HG03097 (cell line): Measurements from ENCODE around the gene PTK6.

Experiments
- ATAC-seq: cut with Tn5 transposase; IDR thresholded peaks from one replicate; pipeline ENCODE4 v1.9.1; 2021; ENCODE audit not compliant: unreplicated experiment, low FRiP score

PTK6 gene

DNA sequence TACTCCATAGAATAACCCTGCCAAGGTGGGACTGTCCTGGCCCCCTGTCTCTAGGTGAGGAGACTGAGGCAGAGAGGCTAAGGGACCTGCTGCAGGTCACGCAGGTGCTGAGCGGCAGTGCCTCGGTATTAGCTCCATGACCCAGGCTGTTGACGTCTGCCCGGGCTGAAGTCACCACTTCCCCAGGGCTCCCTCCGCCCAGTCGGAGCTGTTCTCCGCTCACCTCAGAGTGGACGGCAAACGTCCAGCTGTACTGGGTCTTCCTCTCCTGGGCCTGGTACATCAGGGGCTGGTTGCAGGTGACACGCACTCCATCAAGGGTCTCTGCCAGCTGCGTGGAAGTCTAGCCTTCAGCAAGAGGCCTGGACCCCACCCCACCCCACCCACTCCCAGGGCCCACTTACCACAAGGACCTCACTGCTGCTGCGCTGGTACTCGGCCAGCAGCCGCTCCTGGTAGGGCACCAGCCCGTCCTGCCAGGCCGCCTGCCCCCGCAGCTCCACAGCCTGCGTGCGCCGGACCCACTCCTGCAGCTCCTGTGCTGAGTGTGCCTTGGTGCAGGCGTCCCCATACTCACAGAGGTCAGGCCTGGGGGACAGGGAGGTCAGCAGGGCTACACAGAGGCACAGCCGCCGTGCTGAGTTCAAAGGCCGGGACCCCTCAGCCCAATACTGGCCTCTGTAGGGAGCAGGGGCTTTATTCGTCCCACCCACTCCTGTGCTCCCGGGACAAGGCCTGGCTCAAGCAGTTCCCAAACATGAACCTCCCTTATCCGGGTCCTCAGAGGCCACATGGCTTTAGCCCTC, 33.3 kb upstream of the PTK6 start:
- ATAC-seq, result no peak

DNA sequence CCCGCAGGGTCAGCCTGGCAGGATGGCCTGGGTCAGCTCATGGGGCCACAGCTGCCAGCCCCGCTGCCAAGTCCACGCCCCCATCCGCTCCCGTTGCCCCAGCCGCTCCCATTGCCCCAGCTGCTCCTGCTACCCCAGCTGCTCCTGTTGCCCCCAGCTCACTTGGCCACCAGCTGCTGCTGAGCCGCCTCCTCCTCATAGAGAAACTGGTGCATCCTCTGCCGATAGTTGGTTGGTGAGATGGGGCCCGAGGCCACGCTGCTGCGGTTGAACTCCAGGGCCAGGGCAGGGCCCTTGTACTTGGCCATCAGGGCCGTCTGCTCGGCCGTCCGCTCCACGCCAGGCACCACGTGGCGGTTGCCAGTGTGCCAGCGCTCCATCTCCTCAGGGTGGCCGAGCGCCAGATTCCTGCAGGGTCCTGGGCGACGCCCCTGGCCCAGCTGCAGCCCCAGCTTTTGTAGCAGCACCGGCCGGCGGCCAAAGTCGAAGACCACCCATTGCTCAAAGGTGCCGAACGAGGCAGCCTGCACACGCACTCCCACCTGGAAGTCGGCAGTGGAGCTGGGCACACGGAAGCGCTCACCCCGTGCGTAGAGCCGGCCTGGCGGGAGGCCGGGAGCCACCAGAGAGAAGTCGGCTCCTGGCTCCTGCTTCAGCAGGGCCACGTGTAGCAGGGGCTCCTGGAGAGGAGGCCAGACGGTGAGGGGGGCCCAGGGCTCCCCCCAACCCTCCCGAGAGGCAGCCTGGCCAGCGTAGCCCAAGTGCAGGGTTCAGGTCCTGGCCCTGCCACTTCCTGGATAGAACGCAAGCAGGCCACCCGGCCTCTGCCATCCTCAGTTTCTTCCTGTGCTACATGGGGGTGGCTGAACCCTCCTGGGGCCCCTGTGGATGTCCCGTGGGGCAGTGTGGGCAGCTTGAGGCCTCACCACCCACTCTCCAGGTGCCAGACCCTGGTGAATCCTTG, 32.1 kb upstream of the PTK6 start:
- ATAC-seq, result no peak

DNA sequence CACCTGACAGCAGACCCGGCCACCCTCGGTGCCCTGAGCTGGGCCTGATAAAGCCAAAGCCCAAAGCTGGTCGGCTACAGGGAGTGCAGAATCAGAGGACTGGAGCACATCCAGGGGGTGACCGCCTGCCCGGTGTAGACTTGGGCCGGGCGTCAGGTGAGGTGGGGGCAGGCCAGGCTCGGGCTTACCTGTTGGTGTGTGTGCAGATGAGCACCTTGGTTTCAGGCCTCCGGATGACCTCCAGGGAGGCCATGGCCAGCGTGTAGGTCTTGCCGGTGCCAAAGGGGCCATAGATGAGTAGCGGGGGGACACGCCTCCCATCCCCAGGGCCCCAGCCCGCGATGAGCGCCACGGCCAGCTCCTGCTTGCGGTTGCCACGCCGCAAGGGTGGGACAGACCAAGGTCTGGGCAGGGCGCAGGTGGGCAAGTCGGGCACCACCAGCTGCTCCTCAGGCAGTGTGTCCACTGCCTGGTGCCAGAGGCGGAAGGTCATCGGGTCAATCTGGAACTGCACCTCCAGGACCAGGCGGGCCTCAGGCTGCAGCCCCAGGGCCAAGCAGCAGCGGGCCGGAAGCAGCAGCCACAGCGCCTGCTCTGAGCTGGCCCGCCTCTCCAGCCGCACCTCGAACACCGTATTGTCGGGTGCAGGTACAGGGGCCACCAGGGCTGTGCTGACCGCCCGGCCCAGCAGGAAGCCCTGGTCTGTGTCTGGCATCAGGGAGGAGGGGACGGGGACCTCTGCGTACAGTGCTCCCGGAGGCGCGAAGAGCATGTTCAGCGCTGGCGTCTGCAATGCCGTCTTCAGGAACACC, 31.2 kb upstream of the PTK6 start:
- ATAC-seq, result no peak

DNA sequence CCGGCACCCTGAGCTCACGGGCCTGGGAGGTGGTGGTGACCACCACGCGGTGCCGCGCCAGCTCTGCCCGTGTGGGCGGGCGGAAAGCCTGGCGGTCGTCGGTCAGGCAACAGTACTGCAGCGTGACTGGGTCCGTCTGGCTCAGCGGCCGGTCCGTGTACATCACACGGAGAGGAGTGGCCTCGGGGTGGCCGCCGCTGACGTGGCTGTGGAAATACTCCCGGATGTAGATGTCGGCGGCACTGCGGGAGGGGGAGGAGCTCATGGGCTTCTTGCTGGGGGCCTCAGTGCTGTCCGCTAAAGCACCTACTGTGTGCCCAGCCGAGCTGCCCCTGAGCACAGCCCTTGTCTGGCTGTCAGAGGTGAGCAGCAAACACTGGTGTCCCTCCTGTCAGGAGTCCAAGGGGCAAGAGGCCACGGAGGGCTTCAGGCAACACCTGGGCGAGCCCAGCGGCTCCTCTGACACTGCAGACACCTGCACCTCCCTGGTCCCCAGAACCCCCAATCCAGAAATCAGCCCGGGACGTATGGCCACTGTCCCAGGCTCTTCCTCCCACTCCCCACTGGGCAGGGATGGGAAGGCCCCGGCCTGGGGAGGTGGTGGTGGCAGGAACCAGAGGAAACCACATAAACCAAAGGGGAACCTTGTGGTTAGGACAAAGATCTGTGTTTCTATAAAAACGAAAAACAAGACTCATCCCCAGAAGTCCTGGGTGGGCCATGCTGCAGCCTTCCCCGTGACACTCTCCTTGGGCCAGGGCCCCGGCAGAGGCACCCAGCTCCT, 30.4 kb upstream of the PTK6 start:
- peak; percentile 60 for ATAC-seq

DNA sequence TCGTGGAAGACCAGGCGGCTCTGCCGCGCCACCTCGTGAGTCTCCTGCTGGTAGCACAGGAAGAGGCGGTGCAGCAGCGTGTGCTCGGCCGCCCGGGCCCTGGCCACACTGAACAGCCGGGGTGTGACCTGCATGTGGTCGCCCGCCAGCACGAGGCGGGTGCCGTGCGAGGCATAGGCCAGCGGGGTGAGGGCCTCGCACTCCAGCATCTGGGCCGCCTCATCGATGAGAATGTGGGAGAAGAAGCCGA, 29.9 kb upstream of the PTK6 start:
- ATAC-seq, result no peak

DNA sequence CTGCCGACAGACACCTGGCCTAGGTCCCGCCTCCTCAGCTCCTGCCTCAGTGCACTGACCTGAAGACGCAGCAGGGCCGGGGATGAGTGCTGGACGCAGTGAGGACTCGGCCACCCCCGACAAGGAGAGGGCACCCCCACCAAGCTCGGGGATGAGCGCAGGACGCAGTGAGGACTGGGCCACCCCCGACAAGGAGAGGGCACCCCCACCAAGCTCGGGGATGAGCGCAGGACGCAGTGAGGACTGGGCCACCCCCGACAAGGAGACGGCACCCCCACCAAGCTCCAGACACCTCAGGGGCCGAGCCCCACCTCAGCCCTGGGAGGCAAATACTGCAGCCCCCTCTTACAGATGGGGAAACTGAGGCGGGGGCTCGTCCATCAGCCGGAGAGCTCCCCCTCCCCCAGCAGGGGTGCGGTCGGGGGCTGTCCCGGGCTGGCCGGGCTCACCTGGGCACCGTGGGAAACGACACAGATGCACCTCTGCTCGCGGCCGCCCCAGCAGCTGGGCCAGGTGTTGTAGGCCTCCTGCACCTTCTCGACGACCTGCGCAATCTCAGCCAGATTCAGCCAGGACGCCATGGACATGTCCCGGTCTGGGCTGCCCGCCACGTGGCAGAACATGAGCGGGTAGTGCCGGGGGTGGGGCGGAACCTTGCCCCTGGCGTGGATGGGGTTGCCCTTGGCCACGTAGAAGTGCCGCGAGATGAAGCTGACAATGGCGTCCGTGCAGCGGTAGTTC, 29.4 kb upstream of the PTK6 start:
- no peak for ATAC-seq

DNA sequence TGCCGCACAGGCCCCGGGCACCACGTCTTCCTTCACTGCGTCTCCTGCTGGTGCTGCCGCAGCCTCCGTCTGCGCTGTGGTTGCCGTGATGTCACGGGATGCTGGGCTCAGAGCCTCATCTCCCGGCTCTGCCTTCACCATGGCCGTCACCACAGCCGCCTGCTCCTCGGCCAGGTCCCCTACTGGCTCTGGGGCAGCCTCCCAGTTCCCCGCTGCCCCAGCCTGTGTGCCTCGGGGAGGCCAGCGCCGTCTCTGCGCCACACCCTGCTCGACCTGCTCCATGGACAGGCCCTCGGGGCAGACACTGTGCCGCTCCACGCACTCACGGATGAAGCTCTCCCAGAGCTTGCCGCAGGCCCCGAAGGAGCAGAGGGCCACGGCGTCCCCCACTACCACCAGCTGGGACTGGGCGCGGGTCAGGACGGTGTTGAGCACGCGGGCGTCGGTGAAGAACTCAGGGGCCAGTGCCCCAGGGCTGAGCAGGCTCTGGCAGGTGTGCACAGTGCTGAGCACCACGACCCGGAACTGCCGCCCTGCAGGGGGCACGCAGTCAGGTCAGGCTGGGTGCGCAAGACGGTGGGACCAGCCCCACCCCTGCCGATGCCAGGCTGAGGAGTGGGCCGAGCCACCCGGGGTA, 28.6 kb upstream of the PTK6 start:
- ATAC-seq, result no peak

DNA sequence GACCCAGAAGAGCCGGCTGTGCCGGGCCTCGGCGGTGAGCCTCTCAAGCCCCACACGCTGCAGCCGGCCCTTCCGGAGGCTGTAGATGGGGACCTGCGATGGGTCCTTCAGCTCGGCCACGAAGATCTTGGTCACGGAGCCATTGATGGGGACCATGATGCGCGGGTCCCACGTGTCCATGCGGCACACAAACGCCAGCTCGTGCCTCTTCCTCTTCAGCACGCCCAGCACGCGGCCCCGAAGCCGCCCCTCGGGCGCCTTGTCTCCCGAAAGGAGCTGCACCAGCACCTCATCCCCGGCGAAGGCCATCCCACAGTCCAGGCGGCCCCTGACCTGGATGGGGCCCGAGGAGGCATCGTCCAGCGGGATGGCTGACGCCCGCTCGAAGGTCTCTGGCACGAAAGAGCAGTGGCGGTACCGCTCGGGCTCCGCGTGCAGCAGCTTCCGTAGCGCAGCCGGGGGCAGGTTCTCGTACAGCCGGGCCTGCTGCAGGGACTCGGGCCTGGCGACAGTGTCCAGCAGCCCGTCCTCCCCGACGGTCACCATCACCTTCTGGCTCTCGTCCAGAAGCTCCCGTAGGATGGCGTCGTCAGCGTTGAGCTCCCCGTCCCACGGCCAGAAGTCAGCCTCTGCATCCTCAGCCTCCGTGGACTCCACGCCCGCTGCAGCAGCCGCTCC, 28.0 kb upstream of the PTK6 start:
- no peak for ATAC-seq

DNA sequence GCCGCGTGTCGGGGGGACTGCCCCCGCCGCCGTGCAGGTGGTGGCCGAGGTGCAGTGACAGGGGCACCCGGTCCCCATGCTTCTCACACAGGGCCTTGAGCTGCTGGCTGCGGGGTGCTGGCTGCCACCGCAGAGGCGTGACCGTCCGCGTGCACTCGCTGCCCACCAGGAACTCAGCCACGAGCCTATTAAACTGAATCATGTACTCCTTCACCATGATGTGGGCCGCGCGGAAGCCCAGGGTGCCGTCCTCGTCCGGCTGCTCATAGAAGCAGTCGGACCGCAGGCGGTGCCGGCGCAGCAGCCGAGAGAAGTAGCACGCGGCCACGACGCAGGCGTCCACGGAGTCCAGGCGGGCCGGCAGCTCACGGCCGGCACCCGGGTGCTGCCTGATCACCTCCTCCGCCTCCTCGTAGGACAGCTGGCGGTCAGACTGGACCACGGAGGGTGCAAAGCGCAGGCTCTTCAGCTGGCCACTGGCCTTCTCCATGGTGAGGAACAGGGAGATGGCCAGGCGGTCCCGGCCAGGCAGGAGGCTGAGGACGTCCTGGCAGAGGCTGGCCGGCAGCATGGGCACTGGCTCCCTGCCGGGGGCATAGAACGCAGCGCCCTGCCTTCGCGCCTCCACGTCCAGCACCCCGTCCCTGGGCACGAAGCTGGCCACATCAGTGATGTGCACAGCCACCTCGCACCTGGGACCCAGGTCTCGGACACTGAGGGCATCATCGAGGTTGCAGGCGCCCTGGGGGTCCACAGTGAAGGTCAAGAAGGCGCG, 27.0 kb upstream of the PTK6 start:
- no peak for ATAC-seq

DNA sequence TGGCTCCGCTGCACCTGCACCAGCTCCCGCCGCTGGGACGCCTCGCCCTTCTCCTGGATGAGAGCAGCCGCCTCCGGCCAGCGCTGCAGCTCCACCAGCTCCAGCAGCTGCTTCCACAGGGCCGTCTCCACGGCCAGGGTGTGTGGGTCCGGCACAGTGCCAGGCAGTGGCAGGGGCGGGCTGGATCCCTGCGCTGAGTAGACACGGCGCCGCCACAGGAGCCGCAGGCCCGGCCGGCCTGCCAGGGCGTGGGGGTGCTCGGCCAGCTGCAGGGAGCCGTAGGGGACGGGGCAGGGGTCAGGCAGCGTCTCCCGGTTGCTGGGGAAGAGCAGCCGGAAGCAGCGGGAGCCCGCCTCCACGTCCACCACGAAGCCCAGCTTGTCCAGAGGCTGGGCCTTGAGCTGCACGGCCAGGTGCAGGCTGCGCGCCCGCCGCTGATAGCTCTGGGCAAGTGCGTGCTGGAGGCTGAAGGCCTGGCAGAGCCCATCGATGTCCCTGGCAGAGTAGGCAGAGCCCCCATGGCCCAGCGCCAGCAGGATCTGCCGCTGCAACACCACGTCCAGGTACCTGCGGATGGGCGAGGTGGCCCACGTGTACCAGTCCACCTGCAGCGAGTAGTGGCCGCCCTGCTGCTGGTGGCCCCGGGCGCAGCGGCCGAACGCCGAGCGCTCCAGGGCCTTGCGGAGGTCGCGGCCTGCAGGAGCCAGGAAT, 26.2 kb upstream of the PTK6 start:
- no peak for ATAC-seq

DNA sequence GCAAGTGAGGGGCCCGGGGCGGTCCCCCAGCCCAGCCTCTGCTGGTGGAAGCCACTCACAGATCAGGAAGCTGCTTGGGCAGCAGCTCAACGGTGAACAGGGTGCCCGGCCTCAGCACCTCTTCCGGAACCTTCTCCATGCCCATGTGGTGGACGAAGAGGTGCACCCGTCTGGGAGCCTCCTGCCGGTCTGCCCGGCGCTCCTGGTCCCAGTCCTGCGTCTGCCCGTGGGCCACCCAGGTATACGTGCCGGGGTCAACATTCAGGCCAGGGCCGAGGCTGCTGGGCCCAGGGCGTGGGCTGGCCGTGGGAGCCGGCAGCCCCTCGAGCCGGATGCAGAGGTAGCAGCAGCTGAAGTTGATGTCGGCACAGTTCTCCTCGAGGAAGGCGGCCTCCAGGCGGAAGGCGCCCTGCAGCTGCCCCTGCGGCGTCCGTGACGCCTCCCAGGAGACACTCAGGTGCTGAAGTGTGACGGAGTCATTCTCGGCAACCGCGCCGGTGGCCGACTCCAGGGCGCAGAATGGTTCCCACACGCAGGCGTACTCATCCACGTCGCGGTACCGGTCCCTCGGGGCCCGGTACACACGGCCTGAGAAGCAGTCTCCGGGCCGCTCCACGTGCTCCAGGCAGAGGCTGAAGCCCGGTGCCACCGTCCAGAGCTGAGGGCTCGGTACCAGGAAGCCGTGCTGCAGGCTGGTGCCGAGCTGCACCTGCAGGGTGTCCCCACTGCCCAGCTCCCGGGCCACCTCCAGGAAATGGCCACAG, 25.5 kb upstream of the PTK6 start:
- no peak for ATAC-seq

DNA sequence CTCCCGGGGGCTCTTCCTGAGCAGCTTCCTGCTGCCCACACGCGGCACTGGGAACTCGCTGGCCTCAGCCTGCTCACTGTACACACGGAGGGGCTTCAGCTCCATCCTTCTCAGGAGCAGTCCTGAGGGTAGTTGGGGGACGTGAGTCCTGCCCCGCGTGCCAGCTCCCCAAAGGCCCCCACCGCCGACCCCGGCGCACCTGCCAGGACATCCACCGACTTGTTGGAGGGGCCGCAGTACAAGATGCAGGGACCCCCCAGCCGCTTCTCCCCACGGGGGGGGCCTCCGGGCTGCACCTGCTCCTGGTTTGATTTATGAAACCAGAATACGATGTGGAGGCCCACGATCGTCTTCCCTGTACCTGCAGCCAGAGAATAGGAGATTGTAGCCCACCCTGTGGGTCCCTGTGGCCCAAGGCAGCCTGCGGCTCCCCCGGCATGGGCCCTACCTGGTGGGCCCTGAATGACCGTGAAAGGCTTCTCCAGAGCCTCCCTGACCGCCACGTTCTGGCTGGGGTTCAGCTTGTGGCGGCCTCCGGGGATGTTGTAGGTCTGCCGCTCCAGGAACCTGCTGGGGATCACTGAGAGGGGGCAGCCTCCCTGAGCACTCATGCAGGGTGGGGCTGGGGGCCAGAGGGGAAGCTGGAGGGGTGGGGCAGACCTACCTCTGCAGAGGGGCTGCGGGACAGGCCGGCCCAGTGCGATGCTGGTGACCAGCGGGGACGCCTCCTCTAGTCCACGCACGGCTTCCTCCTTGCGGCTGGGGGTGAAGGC, 24.6 kb upstream of the PTK6 start:
- ATAC-seq, result no peak

DNA sequence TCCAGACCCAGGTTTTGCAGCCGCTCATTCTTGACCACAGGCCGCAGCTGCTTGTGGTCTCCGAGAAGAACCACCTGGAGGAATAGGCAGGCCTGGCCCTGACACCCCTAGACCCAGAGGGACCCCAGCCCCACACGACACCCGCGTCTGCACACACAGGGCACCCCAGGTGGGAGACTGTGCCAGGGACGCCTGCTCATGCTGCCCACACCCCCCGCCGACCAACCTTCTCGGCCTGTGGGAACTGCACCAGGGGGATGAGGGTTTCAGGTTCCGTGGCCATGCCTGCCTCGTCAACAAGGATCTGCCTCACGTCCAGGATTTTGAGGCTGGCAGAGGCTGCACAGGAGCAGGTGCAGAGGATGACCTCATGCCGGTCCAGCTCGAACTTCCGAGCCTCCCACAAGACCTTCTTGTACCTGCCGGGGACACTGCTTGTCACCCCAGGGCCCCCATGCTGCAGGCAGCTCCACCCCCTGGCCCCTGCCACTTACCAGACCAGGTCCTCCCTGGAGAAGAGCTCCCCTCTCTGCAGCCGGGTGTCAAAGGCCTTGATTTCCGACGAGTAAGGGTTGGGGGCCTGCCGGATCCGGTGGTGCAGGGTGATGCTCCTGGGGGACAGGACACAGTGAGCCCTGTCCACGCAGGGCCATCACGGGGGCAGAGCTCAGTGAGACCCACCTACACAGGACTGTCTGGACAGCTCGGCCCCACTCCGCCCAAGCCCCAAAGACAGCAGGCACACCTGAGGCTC, 23.9 kb upstream of the PTK6 start:
- no peak for ATAC-seq

DNA sequence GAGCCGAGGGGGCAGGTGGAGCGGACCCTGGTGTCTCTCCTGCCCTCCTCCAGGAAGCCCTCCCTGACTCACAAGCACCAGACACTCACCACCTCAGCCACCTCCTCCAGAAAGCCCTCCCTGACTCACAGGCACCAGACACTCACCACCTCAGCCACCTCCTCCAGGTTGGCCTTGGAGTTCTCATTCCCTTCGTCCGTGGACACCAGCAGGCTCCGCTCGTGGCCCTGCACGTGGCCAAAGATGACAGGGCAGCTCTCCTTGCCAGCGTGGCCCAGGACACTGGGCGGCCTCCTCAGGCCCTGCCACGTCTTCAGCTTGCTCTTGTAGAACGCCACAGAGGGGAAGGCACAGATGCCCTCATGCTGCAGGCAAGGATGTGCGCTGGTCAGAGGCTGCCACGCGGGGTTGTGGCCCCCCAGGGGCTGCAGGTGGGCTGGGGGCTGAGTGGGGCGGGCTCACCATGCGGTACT, 23.2 kb upstream of the PTK6 start:
- ATAC-seq, result no peak
